HEK293 (cell line): ENCODE measurements around the gene FHIT.

ENCODE experiments used
- CTCF ChIA-PET: fragments of 350-600 bp; formaldehyde crosslinking; extraction: SDS; loops from one replicate; lab custom pipeline; 2021; ENCODE audit warnings: antibody characterized with exemption; lab: Yijun Ruan, JAX
- POLR2A ChIA-PET: fragments of 300-600 bp; formaldehyde crosslinking; extraction: SDS; loops from one replicate; lab custom pipeline; 2020; ENCODE audit warnings: antibody characterized with exemption, inconsistent platforms; lab: Yijun Ruan, JAX
- H3K27ac ChIP-seq: fragments of 200-500 bp; sonication (Bioruptor generic); 2 replicates; pipeline ENCODE4 v1.5.1; 2014; ENCODE audit warnings: low read depth, low read length, control low read depth, inconsistent platforms; ENCODE audit errors: extremely low read depth
- H3K36me3 ChIP-seq, 2 experiments: fragments of 200-500 bp in 1 of 2; sonication (Bioruptor generic) in 1 of 2; 1 replicate in 1 of 2; 2 replicates in 1 of 2; pipeline ENCODE4 v1.5.1; 2014 to 2017; ENCODE audit warnings: inconsistent platforms in 2 of 2, low read length in 2 of 2; ENCODE audit not compliant: control insufficient read depth in 2 of 2, insufficient read depth in 1 of 2
- H3K4me1 ChIP-seq: fragments of 200-500 bp; sonication (Bioruptor generic); 2 replicates; pipeline ENCODE4 v1.5.1; 2014; ENCODE audit warnings: mild to moderate bottlenecking, low read length, inconsistent platforms; ENCODE audit not compliant: control insufficient read depth, insufficient read depth
- H3K4me3 ChIP-seq: 2 replicates; pipeline ENCODE4 v1.5.1; 2011; ENCODE audit warnings: low read depth, mild to moderate bottlenecking, control low read depth, low read length, moderate library complexity
- H3K9me3 ChIP-seq: fragments of 200-500 bp; sonication (Bioruptor generic); 2 replicates; pipeline ENCODE4 v1.5.1; 2014; ENCODE audit warnings: low read depth, low read length, inconsistent platforms; ENCODE audit not compliant: control insufficient read depth, insufficient read depth
- GLIS1 ChIP-seq: fragments of 450-650 bp; formaldehyde crosslinking; IDR thresholded peaks from 2 replicates; pipeline ENCODE4 v1.5.1; 2016; ENCODE audit warnings: missing biosample characterization, missing genetic modification characterization
- HOXC10 ChIP-seq: sonication (generic); formaldehyde crosslinking; IDR thresholded peaks from 2 replicates; pipeline ENCODE4 v1.8.1; 2023; ENCODE audit warnings: mild to moderate bottlenecking, missing genetic modification reagents
- KLF9 ChIP-seq: fragments of 450-650 bp; formaldehyde crosslinking; IDR thresholded peaks from 2 replicates; pipeline ENCODE4 v1.5.1; 2016; ENCODE audit warnings: missing biosample characterization, missing genetic modification characterization, low read depth
- PRDM10 ChIP-seq: fragments of 450-650 bp; formaldehyde crosslinking; IDR thresholded peaks from 2 replicates; pipeline ENCODE4 v1.5.1; 2016; ENCODE audit warnings: missing biosample characterization, missing genetic modification characterization
- SCRT2 ChIP-seq: fragments of 450-650 bp; formaldehyde crosslinking; IDR thresholded peaks from 2 replicates; pipeline ENCODE4 v1.5.1; 2016; ENCODE audit warnings: missing biosample characterization, missing genetic modification characterization
- WT1 ChIP-seq: fragments of 450-650 bp; formaldehyde crosslinking; IDR thresholded peaks from 2 replicates; pipeline ENCODE4 v1.5.1; 2016; ENCODE audit warnings: missing biosample characterization, missing genetic modification characterization
- ZBTB17 ChIP-seq: fragments of 450-650 bp; formaldehyde crosslinking; IDR thresholded peaks from 2 replicates; pipeline ENCODE4 v1.5.1; 2016; ENCODE audit warnings: missing biosample characterization, missing genetic modification characterization
- ZBTB20 ChIP-seq: fragments of 450-650 bp; formaldehyde crosslinking; IDR thresholded peaks from 2 replicates; pipeline ENCODE4 v1.5.1; 2016; ENCODE audit warnings: missing biosample characterization, missing genetic modification characterization
- ZEB2 ChIP-seq: fragments of 450-650 bp; formaldehyde crosslinking; IDR thresholded peaks from 2 replicates; pipeline ENCODE4 v1.5.1; 2016; ENCODE audit warnings: missing biosample characterization, missing genetic modification characterization
- ZIC2 ChIP-seq: fragments of 450-650 bp; formaldehyde crosslinking; IDR thresholded peaks from 2 replicates; pipeline ENCODE4 v1.5.1; 2016; ENCODE audit warnings: missing biosample characterization, missing genetic modification characterization
- ZNF155 ChIP-seq: fragments of 450-650 bp; formaldehyde crosslinking; IDR thresholded peaks from 2 replicates; pipeline ENCODE4 v1.5.1; 2016; ENCODE audit warnings: missing biosample characterization, missing genetic modification characterization
- ZNF169 ChIP-seq: fragments of 450-650 bp; formaldehyde crosslinking; IDR thresholded peaks from 2 replicates; pipeline ENCODE4 v1.5.1; 2016; ENCODE audit warnings: missing biosample characterization, missing genetic modification characterization
- ZNF175 ChIP-seq: fragments of 450-650 bp; formaldehyde crosslinking; IDR thresholded peaks from 2 replicates; pipeline ENCODE4 v1.5.1; 2016; ENCODE audit warnings: missing biosample characterization, missing genetic modification characterization
- ZNF239 ChIP-seq: fragments of 450-650 bp; formaldehyde crosslinking; IDR thresholded peaks from 2 replicates; pipeline ENCODE4 v1.5.1; 2016; ENCODE audit warnings: missing biosample characterization, missing genetic modification characterization
- ZNF26 ChIP-seq: fragments of 450-650 bp; formaldehyde crosslinking; IDR thresholded peaks from 2 replicates; pipeline ENCODE4 v1.5.1; 2016; ENCODE audit warnings: missing biosample characterization, missing genetic modification characterization
- ZNF423 ChIP-seq: fragments of 450-650 bp; formaldehyde crosslinking; IDR thresholded peaks from 2 replicates; pipeline ENCODE4 v1.5.1; 2016; ENCODE audit warnings: missing biosample characterization, missing genetic modification characterization
- ZNF488 ChIP-seq: fragments of 450-650 bp; formaldehyde crosslinking; IDR thresholded peaks from 2 replicates; pipeline ENCODE4 v1.5.1; 2016; ENCODE audit warnings: missing biosample characterization, missing genetic modification characterization
- ZNF513 ChIP-seq: fragments of 450-650 bp; IDR thresholded peaks from 2 replicates; pipeline ENCODE4 v1.5.1; 2018; ENCODE audit warnings: missing biosample characterization, missing genetic modification characterization
- ZNF560 ChIP-seq: fragments of 450-650 bp; formaldehyde crosslinking; IDR thresholded peaks from 2 replicates; pipeline ENCODE4 v1.5.1; 2017; ENCODE audit warnings: missing biosample characterization, missing genetic modification characterization, borderline replicate concordance
- ZNF571 ChIP-seq: fragments of 450-650 bp; formaldehyde crosslinking; IDR thresholded peaks from 2 replicates; pipeline ENCODE4 v1.5.0; 2017; ENCODE audit warnings: missing biosample characterization, missing genetic modification characterization
- ZNF768 ChIP-seq: fragments of 450-650 bp; formaldehyde crosslinking; IDR thresholded peaks from 2 replicates; pipeline ENCODE4 v1.5.1; 2018; ENCODE audit warnings: missing biosample characterization, mild to moderate bottlenecking, missing genetic modification characterization

The FHIT gene

GRCh38 chr3:60931452-60931851, 319.8 kb downstream of the FHIT start (continued):
- TF ChIP-seq ZNF239 (tag by site-specific recombination) = no peak
- TF ChIP-seq KLF9 = no peak
- TF ChIP-seq ZNF560 (tag by site-specific recombination) = no peak
- TF ChIP-seq ZNF423 (tag by site-specific recombination) = no peak
- TF ChIP-seq ZBTB20 = no peak
- no peak for TF ChIP-seq ZNF768 (tag by site-specific recombination)
- no peak for TF ChIP-seq HOXC10 (CRISPR knock-in tag)
- no peak for TF ChIP-seq ZIC2
- TF ChIP-seq PRDM10 (tag by site-specific recombination) = no peak
- TF ChIP-seq GLIS1 (tag by site-specific recombination) = peak; percentile 51
- TF ChIP-seq ZNF26 = no peak
- peak; percentile 5; the same call in 1 of the 2 replicates for TF ChIP-seq ZBTB17
- TF ChIP-seq ZNF513 (tag by site-specific recombination) = no peak
- TF ChIP-seq ZNF175 (tag by site-specific recombination) = no peak
- no peak for TF ChIP-seq ZNF169 (tag by site-specific recombination)
- TF ChIP-seq WT1 (tag by site-specific recombination) = peak; percentile 37; the same call in 1 of the 2 replicates
- TF ChIP-seq, all 188 proteins: peak for 13

GRCh38 chr3:60920519-60920918, 330.7 kb downstream of the FHIT start:
- no peaks in the 10 kb centered on the region for H3K4me1 ChIP-seq
- CTCF ChIA-PET = no interaction called here
- H3K4me3 ChIP-seq = no peak overlapping the region
- H3K27ac ChIP-seq = no peak overlapping the region
- TF ChIP-seq ZNF488 (tag by site-specific recombination) = no peak
- TF ChIP-seq ZEB2 = no peak
- TF ChIP-seq ZNF560 (tag by site-specific recombination) = no peak
- TF ChIP-seq ZNF571 = no peak
- 0 out of 2 replicates have a peak, but pooled peaks have one; percentile 29 for TF ChIP-seq SCRT2 (tag by site-specific recombination)
- TF ChIP-seq ZNF155 (tag by site-specific recombination) = no peak
- H3K36me3 ChIP-seq = no peaks in the 10 kb centered on the region
- POLR2A ChIA-PET = no interaction called here
- H3K9me3 ChIP-seq = no peaks in the 10 kb centered on the region
